HG03460 (cell line): ENCODE data around the gene NECAB3.

Experiments
- ATAC-seq: cut with Tn5 transposase; IDR thresholded peaks from one replicate; pipeline ENCODE4 v1.9.1; 2021; ENCODE audit not compliant: unreplicated experiment

NECAB3 gene

DNA sequence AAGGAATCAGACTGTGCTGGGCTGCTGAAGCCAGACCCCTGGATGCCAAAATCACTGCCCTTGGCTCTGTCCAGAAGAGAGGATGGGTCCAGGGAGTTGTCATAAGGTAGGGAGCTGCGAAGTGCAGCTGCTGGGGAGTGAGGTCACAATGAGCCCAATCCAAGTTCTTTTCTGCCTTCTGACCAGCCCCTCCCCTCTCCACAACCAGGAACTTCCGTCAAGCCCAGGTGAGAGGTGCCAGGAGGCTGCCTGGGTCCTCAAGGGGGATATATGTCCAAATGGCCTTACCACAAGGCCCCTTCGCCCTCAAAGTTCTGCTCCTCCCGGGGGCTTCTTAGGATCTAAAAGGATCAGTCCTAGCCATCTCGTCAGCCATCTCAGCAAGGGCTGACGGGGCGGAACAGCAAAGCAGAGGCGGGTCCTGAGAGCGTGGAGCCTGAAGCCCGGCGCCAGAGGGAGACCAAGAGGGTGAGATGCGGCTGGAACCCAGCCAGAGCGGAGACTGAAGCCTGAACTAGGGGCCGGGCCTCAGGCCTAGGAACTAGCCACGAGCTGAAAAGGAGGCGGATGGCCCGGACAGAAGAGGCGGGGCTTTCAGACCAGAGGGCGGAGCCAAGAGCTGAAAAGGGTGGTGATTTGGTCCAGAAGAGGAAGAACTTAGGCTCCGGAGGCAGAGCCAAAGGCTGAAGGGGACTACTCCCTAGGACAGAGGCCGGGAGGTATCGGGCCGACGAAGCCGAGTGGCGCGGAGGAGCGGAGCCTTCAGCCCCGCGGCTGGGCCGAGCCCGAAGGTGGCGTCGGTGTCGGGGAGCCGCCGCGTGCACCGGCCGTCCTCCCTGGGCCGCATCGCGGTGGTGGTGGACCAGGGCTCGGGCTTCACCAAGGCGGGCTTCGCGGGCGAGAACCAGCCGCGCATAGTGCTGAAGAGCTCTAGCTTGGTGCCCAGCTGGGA is 7.7 kb downstream of the NECAB3 start, which contains the start of gene ACTL10:
ACTL10 (plus strand) TSS at position 651 of the 952 bp plus-strand sequence. CDS start 555 bp downstream, outside the sequence.
- ATAC-seq, result peak; percentile 64

DNA sequence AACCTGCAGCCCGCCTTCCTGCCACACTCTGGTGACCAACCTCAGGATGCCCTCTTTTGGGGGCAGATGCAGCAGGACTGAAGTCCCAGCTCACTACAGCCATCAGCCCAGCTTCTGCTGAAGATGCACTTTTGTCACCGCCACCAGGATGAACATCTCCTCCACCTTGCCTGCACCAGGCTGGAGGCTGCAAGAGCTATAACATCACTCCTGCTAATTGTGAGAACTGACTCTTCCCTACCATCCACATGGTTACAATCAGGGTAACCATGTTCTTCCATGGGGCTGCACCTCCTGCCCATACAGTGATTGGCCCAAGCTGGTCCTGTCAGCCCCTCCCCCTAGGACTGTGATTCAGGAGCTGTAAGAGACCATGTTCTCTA is 9.5 kb downstream of the NECAB3 start:
- no peak for ATAC-seq

GRCh38 chr20:33664085-33664761 is 10.0 kb downstream of the NECAB3 start:
- no peak for ATAC-seq

DNA sequence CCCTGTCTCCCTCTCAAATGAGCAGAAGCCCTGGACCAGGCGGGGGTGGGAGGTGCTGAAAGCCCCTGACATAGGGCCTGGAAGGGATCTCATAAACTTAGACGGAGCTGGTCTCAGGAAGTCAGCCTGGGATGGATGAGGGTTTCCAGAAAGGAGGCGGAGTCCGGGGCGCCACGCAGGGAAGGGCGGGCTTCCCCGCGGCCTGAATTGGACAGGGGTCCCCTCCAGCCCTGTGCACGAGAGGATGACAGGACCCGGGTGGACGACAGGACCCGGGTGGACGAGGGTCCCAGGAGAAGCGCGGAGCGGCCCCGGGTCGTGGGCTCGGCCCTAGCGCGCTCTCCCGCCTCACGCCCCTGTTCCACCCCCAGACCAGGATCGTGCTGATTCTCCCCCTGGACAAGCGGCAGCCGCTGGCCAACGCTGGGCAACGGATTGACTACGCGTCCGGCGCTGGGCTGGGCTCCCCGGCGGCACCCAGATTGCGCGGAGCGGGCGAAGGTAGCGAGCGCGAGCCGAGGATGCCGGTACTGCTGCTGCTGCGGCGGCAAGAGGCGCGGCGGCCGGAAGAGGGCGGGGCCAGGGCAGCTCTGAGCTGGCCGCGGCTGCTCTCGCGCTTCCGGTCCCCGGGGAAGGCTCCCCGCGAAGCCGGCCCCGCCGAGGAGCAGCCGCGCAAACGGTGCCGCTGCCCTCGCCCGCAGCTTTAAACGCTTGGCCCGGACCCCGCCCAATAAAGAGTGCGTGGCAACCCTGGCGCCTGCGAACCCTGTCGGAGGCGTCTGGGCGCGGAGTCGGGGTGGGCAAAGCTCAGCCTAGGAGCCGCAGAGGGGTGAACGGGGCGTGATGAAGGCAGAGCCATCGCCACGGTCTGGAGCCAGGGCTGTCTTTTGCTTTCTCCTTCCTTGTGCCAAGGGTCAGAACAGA is 10.8 kb downstream of the NECAB3 start:
- ATAC-seq, result peak; percentile 42

GRCh38 chr20:33662172-33662571 is 12.1 kb downstream of the NECAB3 start, which contains the start of gene C20orf144:
Gene C20orf144, plus strand, starts transcription at chr20:33662327. Its CDS starts 19 bp downstream, at chr20:33662346.
- no peak for ATAC-seq

DNA sequence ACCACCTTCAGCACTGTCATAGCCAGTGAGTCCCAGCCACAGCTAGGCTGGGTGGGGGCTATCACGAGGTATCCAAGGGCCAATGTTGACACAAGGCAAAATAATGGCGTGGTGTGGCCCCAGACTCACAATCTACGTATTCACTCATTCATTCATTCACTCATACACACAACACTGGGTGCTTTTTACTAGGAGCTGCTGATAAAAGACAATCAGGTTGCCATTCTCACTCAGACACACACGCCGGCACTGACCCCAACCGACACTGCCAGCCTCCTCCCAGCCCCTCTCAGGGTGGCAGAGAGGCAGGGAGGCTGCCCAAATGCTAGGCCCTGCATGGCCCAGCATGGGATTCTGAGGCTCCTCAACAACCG is 13.6 kb downstream of the NECAB3 start:
- no peak for ATAC-seq

- ATAC-seq, result no peak
Measured at GRCh38 chr20:33660035-33660684, 14.1 kb downstream of the NECAB3 start.

DNA sequence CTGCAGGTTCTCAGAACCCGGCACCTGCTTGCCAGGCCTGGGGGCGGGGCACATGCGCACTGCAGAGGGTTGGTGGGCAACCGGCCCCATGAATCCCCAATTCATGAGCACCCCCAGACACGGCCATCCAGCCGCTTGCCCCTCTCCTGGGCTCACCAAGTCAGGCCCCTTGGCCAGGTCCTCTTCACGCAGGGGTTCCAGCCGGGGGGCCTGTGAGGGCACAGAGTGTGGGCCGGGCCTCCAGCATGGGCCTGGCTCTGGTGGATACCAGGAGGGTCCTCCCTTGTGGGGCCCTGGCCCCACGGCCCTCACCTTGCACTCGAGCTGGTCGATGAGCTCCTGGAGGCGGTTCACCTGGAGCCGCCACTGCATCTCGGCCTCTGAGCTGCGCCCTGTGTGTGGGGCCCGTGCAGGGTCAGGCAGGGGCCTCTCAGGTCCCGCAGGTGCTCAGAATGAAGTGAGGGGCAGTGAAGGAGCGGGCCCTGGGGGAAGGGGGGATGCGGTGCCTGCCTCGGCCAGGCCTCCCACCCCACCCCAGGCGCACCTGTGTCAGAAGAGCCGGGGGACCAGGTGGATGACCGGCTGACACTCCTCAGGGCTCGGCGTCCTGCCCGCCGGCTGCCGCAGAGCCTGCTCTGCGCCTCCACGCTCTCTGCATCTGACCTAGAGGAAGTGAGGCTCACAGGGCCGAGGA is 14.7 kb downstream of the NECAB3 start:
- ATAC-seq, result no peak

DNA sequence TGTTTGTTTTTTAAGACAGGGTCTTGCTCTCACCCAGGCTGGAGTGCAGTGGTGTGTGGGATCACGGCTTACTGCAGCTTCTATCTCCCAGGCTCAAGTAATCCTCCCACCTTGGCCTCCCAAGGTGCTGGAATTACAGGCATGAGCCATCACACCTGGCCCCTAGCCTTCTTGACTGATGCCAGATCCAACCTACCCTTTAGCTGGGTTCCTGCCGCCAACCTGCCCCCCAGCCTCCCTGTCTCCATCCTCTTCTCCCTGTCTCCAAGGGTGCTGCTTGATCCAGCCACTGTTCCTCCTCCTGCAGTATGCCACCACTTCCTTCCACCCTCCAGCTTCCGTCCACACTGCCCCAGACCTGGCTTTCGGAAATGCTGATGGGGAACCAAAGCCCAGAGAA is 15.3 kb downstream of the NECAB3 start:
- ATAC-seq, result no peak

DNA sequence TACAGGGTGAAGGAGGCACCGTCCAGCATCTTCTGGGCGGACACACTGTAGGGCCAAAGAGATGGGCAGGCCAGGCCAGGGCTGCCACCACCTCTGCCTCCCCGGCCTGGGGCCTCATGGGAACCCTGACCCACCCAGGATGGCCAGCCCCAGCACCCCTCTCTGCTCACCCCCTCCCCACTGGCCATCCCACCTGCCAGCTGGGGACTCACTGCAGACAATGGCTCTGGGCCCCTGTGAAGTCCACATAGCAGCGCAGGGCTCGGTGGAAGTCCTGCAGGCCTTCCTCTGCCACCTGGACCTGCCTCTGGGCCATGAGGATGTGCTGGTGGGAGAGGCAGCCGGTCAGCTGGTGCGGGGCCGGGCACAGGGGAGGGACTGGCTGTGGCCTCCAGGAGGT is 15.7 kb downstream of the NECAB3 start:
- ATAC-seq, result no peak

- ATAC-seq, result no peak
Measured at GRCh38 chr20:33657704-33658095, 16.5 kb downstream of the NECAB3 start.

DNA sequence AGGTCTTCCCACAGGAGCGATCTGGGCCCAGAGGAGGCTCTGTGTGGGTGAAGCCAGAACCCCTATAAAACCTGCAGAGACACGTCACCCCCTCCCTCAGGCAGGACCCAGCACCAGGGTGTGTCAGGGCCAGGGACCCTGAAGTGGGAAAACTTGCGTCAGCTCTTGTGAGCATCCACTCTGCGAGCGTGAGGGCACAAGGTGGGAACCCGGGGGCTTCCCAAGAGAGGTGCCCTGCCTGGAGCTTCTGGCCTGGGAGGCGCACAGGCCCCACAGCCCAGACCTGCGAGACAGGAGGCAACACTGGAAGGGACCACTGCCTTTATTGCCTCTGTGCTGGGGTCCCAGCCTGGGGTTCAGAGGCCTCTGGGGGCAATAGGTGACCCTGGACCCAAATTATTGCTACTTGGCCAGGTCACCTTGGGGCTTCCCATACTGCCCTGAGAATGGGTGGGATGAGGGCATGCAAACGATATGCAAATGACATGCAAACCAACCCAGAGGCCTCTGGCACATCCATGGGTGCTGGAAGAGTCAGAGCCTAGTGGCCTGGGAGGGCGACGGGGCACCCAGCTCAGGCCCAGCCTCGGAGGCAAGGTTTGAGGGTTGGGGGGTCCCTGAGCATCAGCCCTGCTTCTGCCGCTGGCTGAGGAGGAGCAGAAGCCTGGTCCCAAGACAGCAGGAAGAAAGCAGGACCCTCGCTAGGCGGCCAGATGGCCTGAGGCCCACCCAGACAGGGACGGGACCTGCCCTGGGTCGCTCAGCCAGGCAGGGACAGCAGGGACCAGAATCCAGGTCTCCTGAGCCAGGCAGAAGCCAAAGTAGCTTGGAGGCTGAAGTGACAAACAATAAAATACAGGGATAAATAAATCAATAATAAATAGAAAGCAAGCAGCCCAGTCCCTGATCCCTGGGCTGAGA is 17.2 kb downstream of the NECAB3 start:
- ATAC-seq, result no peak

GRCh38 chr20:33656010-33656782 is 18.0 kb downstream of the NECAB3 start:
- no peak for ATAC-seq

GRCh38 chr20:33655164-33655563 is 19.1 kb downstream of the NECAB3 start:
- ATAC-seq, result no peak

DNA sequence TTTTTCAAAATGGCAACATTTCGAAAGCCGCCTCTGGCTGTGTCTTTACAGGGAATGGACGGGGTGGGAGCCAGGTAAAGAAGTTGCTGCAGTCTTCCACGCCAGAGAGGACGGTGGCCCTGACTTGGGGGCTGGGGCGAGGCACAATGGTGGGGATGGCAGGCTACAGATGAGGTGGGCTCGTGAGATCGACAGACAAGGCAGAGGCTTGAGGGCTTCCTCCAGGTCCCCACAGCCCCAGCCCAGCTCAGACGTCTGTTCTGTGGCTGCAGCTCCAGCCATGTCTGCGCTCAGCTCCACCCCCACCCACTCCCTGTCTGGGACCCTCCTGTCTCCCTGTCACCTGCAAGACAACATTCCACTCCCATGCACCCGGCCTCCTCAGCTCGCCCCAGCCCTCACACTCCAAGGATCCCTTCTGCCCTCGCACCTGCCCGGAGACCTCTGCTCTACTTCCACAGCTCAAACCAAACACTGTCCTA is 19.5 kb downstream of the NECAB3 start:
- no peak for ATAC-seq

DNA sequence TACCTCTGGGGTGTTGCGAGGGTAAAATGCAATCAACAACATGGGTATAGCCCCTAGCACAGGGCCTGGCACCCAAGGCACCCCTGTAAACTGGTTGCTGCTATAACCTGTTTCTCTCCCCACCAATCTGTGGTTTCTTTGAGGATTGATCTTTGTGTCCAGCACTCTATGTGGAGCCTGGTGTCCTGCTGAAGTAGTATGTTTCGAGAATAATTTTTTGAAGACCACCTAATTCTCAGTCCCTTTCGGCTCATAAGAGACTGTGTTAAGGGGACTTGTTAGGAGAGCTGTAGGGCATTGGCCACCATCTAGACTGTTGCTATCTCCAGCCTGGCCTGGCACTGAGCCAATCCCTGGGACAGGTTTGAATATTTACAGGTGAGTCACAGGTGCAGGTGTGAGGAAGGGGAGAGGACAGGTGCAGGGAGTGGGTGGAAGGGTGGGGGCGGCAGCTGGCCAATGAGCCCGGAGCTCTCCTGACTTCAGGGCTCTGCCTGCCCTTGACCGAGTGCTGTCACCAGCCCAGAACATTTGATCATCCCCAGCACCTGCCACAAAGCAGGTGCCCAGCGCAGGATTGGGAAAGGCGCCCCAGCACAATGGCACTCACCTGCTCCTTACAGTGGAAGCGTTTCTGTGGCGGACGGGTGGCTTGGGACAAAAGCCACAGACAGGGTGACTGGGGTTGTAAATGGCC is 20.2 kb downstream of the NECAB3 start:
- ATAC-seq, result no peak

GRCh38 chr20:33653218-33653899 is 20.9 kb downstream of the NECAB3 start:
- no peak for ATAC-seq
